Panc1 (cell line): Measurements from ENCODE around the gene C2. TPM values are rescaled to one million over a fixed set of nuclear protein-coding genes. Genes with fewer than 3 reads are reported as not detected.

ENCODE experiments used
- ATAC-seq: fragments of 200-7000 bp; cut with Tn5 transposase; 2 replicates; pipeline ENCODE4 v1.9.1; 2020; ENCODE audit warnings: mild to moderate bottlenecking, moderate library complexity
- BruUV-seq: library from RNA; stranded (reverse); fragments of 400-500 nt; replicated peaks from 2 replicates; lab custom pipeline; 2021; lab: Mats Ljungman, UMichigan
- CTCF ChIA-PET: fragments of 300-600 bp; sonication (Branson Sonifier 250); formaldehyde crosslinking; loops from one replicate; lab custom pipeline; 2022; ENCODE audit warnings: antibody characterized with exemption; lab: Charles Lee
- POLR2A ChIA-PET: fragments of 300-600 bp; sonication (Branson Sonifier 250); formaldehyde crosslinking; loops from one replicate; lab custom pipeline; 2022; ENCODE audit warnings: antibody characterized with exemption; lab: Charles Lee
- DNase-seq: peaks from one replicate; pipeline ENCODE4 v3.0.0-alpha.2; 2010; ENCODE audit warnings: low read depth, low spot score
- H3K27ac ChIP-seq: 2 replicates; pipeline ENCODE4 v1.5.1; 2011; ENCODE audit warnings: mild to moderate bottlenecking, low read length, inconsistent platforms
- H3K27me3 ChIP-seq: fragments of 200-500 bp; sonication (Bioruptor generic); 2 replicates; pipeline ENCODE4 v1.6.0; 2014; ENCODE audit warnings: low read length, inconsistent platforms; ENCODE audit not compliant: control insufficient read depth, insufficient read depth
- H3K36me3 ChIP-seq: fragments of 200-500 bp; sonication (Bioruptor generic); 2 replicates; pipeline ENCODE4 v1.5.1; 2014; ENCODE audit warnings: inconsistent platforms, mild to moderate bottlenecking, low read length, moderate library complexity; ENCODE audit not compliant: control insufficient read depth, insufficient read depth
- H3K4me1 ChIP-seq: 2 replicates; pipeline ENCODE4 v1.5.1; 2011; ENCODE audit warnings: inconsistent platforms, mild to moderate bottlenecking, low read length, moderate library complexity; ENCODE audit not compliant: control insufficient read depth, insufficient read depth
- H3K4me3 ChIP-seq, 2 experiments: 2 replicates each; pipeline ENCODE4 v1.5.1; 2011 to 2012; ENCODE audit warnings: low read depth in 2 of 2, low read length in 2 of 2, mild to moderate bottlenecking in 2 of 2, inconsistent platforms in 1 of 2, moderate library complexity in 1 of 2
- H3K9me3 ChIP-seq: fragments of 200-500 bp; sonication (Bioruptor generic); 2 replicates; pipeline ENCODE4 v1.5.1; 2014; ENCODE audit warnings: low read depth, mild to moderate bottlenecking, inconsistent platforms, low read length, moderate library complexity; ENCODE audit not compliant: control insufficient read depth, insufficient read depth
- CTCF ChIP-seq: fragments of 450-650 bp; IDR thresholded peaks from 2 replicates; pipeline ENCODE4 v1.5.1; 2017; ENCODE audit warnings: mild to moderate bottlenecking
- POLR2AphosphoS5 ChIP-seq: IDR thresholded peaks from 2 replicates; pipeline ENCODE4 v1.6.1; 2012; ENCODE audit warnings: mild to moderate bottlenecking, low read depth, low read length, moderate library complexity
- REST ChIP-seq, 2 experiments: IDR thresholded peaks; 2 replicates each; pipeline ENCODE4 v1.6.1; 2011 to 2012; ENCODE audit warnings: low read depth in 2 of 2, control low read depth in 1 of 2, low read length in 1 of 2, mild to moderate bottlenecking in 1 of 2, moderate library complexity in 1 of 2; ENCODE audit not compliant: insufficient read depth in 1 of 2
- SIN3A ChIP-seq: IDR thresholded peaks from 2 replicates; pipeline ENCODE4 v1.6.1; 2012; ENCODE audit warnings: low read depth, mild to moderate bottlenecking, low read length, moderate library complexity, borderline replicate concordance; ENCODE audit not compliant: insufficient read depth
- TCF7L2 ChIP-seq: IDR thresholded peaks from 2 replicates; pipeline ENCODE4 v1.6.1; 2011; ENCODE audit warnings: mild to moderate bottlenecking, low read depth, low read length, inconsistent platforms
- in situ Hi-C: cut with HindIII; loops from 2 replicates; pipeline ENCODE4 v1.10.0; 2016; ENCODE audit warnings: low sequenced_read_pairs, low pct_unique_long_range_greater_than_20kb
- intact Hi-C: fragments of 100-400 bp; cut with micrococcal nuclease; formaldehyde crosslinking; loops from one replicate; pipeline ENCODE4 v1.10.0; 2022; ENCODE audit not compliant: unreplicated experiment
- total RNA-seq: library from RNA; stranded (reverse); gene quantifications from one replicate; pipeline ENCODE4 v1.2.1, GENCODE V29; 2021; ENCODE audit not compliant: unreplicated experiment

Gene C2
- total RNA-seq, 1 experiment from 2014 or later: 1.0 TPM

DNA sequence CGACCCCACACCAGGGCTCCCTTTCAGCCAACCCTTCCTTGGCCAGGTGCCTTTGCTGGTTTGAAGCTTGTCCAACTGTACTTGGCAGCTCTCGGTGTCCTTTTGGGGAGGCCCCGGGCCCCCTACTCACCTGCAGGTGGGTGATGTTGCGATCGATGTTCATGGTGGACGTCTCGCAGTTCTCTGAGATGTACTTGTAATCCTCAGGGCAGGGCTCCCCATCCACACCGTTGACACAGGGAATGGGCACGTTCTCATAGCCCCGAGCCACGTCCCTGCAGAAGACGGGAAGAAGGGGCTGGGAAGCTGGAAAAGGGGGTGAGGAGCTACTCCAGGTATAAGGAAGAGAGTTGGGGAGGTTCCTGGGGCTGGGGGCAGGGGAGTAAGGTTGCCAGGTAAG, 43.8 kb upstream of the C2 start:
- in situ Hi-C loops: no loop called here
- no peak for DNase-seq
- intact Hi-C loops: no loop called here
- no peak for ATAC-seq
- H3K27ac ChIP-seq: no peak overlapping the region
- H3K27me3 ChIP-seq: no peaks in the 10 kb centered on the region
- no peaks in the 10 kb centered on the region for H3K4me1 ChIP-seq
- BruUV-seq: no TSS peak
- no peaks in the 10 kb centered on the region for H3K9me3 ChIP-seq
- ChIA-PET CTCF (no interaction called here), POLR2A (no interaction called here)
- no peak overlapping the region for H3K4me3 ChIP-seq
- H3K36me3 ChIP-seq: no peaks in the 10 kb centered on the region; the same call in 1 of the 2 replicates
- TF ChIP-seq TCF7L2 (no peak), SIN3A (no peak), POLR2AphosphoS5 (no peak), REST (IDR thresholded peaks at IDR 0.05; ENCODE audit: insufficient read depth in 1 of 2, low read depth in 2 of 2, low read length in 1 of 2) (no peak), CTCF (no peak)

GRCh38 chr6:31884528-31885035, 42.9 kb upstream of the C2 start:
- no peak overlapping the region for H3K27ac ChIP-seq
- intact Hi-C loops (no loop called here), in situ Hi-C loops (no loop called here)
- H3K4me3 ChIP-seq: no peak overlapping the region
- H3K9me3 ChIP-seq: no peaks in the 10 kb centered on the region
- no peak for TF ChIP-seq REST (IDR thresholded peaks at IDR 0.05; ENCODE audit: insufficient read depth in 1 of 2, low read depth in 2 of 2, low read length in 1 of 2)
- TF ChIP-seq SIN3A: no peak
- TF ChIP-seq POLR2AphosphoS5: no peak
- TF ChIP-seq CTCF: no peak
- TF ChIP-seq TCF7L2: no peak
- CTCF ChIA-PET: no interaction called here
- DNase-seq: no peak
- H3K4me1 ChIP-seq: no peaks in the 10 kb centered on the region
- POLR2A ChIA-PET: no interaction called here
- no peaks in the 10 kb centered on the region; the same call in 1 of the 2 replicates for H3K36me3 ChIP-seq
- no peak for ATAC-seq
- H3K27me3 ChIP-seq: no peaks in the 10 kb centered on the region
- BruUV-seq: no TSS peak
